NCI-H524 (cell line): Measurements from ENCODE around the gene CNTN1.

Experiments
- DNase-seq, 2 experiments: peaks; one replicate each; lab custom pipeline; 2025; lab: John Stamatoyannopoulos, UW

Gene CNTN1

DNA sequence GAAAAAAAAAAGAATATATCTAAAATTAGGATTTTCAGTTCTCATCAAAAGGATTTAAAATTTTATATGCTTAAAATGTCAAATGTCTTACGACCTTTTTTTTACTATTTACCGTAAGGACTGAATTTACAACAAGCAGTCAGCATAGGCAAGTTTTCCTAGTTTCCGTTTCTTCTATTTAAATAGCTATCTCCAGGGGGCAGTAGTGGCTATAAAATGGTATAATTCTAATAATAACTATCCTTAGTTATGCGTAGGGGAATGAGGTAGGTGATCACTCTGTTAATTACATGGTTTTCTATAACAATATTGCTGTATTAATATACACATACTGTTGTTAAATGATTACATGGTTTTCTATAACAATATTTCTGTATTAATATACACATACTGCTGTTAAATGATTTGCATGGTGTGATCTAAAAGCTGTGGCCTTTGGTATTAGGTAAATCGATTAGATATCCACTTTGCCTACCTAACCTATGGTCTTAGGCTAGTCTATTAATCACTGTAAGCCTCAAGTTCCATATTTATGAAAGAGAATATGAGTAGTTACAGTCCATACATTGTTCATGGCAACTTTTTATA, 278.2 kb downstream of the CNTN1 start:
- peak in 1 of 2 experiments; percentile 45 for DNase-seq

DNA sequence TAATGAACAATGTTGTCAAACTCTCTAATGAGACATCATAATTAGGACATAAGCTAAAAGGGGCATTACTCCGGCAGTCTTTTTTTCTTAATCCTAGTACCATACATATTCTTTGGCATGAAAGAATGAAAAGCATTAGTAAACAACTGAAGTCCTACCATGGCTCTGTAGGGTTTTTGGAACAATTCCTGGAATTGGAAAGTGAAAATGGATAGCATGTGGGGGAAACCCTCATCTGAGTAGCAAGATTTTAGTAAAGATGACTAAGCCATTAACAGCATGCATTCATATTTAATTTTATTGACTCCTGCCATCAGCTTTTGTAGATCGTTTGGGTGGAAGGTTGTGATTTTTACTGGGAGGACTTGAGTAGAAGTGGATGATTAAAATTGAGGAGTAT, 279.7 kb downstream of the CNTN1 start:
- DNase-seq, result no peak

DNA sequence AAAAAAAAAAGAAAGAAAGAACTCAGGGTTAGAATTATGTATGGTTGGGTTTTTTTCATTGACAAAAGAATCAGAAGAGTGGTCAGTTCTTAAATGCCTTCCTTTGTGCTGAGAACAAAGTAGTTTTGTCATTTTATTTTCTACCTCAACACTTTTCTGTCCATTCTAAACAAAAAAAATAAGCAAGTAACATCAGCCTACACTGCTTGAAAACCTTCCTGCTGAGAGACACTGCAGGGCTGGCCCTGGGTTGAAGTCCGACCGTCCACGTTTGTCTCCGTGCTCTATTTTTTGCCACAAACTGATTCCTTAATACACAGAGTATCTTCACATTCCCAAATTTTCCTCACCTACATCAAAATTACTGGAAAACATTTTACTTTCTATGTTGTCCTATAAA, 284.3 kb downstream of the CNTN1 start:
- no peak for DNase-seq

DNA sequence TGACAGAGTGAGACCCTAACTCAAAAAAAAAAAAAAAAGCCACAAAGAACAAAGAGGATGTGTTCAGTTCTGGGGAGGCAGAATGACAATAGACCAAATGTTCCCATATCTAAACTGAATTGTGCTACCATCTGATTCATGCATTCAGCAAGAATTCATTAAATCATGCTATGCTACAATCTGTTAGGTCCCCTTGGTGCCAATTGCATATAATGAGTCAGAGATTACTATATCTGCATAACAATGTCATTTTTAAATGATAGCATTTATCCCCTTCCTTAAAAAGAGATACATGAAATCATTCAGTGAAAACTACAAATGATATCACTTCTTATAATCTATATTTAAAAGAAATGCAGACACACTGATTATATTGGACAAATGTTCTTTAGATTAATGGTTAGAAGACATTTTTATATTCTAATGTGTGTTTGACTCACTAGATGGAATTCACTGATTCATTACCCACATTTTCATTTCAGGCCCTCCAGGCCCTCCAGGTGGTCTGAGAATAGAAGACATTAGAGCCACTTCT, 288.3 kb downstream of the CNTN1 start:
- no peak for DNase-seq

DNA sequence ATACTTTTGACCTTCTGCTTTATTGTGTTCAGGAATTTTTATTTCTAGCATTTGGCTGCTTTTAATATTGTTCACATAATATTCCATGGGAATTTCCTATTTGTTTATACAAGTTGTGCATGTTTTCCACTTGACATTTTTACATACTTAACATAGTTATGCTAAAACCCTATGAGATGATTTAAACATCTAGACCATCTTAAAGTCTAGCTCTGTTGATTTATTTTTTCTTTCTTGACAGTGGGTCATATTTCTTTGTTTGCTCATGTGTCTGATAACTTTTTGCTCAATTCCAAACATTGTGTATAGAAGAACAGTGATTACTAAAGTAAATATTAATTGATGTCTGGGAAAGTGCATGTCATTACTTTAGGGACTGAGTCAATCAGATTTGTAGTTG, 293.8 kb downstream of the CNTN1 start:
- DNase-seq, result no peak

DNA sequence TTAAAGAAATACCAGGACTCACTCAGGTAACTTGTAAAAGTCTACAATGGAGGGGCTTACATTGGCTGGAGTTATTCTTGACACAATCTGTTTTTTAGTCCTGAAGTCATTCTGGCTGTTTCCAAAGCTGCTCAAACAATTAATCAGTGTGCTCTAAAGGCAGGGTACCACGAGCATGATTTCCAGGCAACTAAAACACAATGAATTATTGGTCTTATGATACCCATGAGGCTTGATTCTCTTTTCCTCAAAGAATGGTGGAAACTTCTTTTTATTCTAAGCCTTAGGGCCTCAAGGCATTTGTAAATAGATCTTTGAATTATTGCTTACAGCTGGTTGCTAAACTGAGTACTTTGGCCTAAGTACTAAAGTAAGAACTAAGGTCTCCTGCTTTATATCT, 296.1 kb downstream of the CNTN1 start:
- no peak for DNase-seq

DNA sequence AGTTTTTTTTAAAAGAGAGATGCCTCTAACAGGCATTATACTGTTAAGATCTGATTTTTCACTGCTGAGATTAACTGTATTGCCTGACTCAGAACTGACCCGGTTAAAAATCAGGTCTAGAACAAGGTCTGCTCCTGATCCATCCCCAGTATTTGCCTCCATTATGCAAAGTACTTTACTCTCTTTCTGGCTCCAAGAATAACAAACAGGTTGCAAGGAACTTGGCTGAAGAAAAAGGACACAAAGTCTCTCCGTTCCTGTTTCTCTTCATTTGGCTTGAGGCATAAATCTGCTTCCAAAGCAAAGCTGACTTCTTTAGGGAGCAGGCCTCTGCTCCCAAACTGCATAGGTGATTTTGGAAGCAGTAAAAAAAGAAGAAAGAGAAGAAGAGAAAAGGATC, 296.6 kb downstream of the CNTN1 start:
- no peak for DNase-seq

DNA sequence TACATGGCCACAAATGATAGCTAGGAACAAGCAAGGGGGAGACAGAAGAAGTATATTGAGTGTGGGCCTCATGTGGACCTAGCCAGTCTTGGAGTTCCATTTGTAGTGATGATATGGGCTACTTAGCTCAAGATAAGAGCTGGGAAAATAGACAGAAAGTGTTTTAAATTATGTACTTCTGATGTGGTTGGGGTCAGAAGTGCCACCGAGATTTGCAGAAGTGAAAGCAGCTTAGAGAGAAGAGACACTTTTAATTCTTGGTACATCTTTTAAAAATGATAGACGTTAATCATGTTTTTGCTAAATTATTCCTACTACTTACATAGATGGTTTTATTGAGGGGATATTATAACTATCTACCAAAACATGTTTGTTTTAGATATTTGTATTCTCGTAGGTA, 297.5 kb downstream of the CNTN1 start:
- DNase-seq, result no peak

DNA sequence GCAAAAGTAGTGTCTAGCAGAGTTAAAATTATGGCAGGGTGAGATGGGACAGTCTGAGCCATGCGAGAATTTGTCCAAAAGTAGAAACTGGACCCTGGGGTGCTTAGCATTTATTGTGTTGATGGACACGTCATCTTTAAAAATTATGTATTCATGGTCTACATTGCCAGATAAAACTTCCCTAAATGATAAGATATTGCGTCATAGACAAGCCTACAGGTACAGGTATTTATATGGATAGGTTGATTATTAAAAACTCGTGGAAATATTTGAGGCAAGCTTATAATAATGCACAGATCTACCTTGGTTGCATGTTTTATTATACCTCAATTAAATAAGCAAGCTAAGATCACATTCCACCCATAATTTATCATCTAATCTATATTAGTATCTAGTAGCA, 299.9 kb downstream of the CNTN1 start:
- no peak for DNase-seq

DNA sequence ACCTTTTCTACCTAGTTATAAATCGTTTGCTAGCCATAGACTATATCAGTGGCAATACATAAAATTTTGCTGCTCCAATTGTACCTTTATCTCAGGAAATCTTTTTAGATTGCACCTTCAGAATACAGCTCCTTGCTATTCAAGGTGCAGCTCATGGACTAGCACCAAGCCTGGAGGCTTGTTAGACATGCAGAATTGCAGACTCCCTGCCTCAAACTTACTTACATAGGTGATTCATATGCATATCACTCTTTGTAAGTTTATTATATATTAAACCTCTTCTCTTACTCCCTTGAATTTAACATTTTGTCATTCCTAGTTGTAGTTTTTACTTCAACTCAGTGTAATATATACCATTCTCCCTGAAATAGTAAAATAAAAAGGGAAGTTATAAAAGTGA, 300.4 kb downstream of the CNTN1 start:
- DNase-seq, result no peak

DNA sequence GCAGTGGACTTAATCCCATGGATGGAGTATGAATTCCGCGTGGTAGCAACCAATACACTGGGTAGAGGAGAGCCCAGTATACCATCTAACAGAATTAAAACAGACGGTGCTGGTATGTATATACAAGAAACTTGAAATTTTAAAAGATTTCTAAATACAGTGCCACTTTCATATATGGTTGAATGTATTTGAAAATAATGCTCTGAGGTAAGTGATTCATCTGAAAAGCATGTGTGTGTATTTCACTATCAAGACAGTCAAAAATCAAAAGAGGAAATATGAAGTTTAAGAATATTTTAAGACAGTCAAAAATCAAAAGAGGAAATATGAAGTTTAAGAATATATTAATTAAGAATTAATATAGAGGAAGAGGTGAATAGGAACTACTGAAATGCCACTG, 300.9 kb downstream of the CNTN1 start:
- no peak for DNase-seq

DNA sequence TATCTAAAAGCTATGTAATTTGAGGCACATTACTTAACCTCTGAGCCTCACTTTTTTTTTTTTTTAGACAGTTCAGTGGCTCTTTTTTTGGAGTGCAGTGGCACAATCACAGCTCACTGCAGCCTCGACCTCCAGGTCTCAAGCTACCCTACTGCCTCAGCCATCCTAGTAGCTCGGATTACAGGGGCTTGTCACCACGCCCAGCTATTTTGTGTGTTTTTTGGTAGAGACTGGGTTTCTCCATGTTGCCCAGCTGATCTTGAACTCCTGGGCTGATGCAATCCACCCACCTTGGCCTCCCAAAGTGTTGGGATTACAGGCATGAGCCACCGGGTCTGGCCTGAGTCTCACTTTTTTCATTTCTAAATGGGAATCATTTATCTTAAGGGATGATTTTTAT, 303.9 kb downstream of the CNTN1 start:
- no peak for DNase-seq

DNA sequence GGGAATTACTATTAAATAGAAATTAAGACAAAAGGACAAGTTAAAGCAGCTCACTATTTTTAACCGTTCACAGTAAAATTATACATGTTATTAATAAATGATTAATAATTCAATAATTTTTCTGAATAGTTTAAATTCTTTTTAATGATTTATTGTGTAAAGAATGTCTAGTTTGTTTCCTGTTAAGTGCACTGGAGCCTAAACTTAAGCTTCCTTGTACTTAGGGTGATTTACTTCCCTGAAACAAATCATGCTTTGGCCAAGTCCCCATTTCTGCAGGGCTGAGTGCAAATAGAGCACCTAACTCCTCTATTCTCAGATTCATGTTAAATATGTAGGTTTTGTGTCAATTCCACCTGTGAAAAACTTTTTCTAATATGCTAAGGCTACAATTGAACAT, 307.0 kb downstream of the CNTN1 start:
- no peak for DNase-seq

DNA sequence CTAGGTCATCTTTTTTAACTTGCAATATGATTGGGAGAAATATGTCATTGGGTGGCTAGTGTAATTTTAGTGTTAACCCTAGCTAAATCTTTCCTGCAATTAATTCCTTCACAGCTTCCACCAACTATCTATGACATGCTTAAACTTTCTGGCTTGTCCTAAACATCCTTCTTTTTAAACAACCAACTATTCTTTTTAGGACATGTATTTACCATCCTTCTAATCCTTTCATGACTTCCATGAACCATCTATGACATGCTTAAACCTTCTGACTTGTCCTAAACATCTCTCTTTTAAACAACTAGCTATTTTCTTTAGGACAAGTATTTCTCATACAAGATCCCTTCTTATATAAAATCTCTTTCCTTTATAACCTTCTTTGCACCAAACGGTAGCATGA, 316.2 kb downstream of the CNTN1 start:
- no peak for DNase-seq

DNA sequence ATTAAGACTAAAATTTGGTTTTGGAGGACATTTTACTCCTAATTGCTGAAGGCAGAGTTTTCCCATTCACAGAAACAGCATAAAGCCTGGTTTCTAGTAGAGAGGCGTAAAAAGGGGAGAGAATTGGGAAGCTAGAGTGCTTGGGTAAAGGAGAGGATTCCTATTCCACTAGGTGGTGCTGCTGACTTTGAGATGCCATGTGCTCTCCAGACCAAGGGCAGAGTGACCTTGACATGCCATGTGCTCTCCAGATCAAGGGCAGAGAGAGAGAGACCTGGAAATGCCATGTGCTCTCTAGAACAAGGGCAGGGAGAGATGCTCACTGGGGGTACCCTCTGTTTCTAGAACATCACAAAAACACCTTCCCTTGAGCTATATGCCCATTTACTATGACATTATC, 319.7 kb downstream of the CNTN1 start:
- no peak for DNase-seq

DNA sequence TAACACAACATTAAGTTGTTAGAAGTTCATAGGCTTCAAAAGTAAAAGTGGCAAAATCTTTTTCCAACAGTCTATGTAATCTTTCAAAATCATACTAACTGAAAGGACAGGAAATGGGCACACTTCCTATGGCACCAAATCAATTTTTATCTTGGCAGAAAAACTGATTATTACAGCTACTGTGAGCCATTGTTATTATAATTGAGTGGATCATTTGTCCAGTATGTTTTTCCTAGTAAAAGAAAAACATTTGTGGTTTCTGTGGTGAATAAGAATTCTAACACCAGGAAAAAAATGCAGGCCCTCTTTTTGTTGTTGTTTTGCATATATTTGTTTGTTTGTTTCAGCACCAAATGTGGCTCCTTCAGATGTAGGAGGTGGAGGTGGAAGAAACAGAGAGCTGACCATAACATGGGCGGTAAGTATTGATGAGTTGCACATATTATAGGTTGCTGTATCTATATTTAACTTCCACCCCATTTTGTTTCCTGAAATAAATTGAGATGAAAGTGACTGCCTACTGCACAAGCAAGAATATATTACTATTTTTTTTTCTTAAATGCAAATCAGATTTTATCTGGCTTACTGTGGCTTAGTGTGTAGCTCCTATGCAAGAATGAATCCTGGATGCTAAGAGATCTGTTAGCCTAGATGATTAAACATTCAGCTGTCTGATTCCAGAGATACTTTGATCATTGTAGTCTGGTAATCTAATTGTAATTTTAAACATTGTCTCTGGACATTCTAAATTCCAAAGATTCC, 321.8 kb downstream of the CNTN1 start:
- no peak for DNase-seq

DNA sequence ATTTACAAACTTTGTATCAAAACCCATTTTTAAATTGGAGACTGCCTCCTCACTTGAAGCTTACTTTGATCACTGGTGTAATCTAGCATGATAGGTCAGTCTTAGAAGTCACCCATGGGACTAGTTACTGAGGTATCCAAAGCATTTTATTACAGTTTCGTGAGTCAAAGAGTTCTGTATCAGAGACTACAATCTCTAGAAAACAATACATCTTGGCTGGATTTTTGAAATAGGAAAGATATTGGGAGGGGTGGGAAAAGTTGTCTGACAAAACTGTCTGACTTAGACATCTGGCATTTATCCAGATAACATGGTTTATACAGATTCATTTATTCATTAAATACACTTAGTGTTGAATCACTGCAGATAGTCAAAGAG, 322.4 kb downstream of the CNTN1 start:
- DNase-seq, result no peak

DNA sequence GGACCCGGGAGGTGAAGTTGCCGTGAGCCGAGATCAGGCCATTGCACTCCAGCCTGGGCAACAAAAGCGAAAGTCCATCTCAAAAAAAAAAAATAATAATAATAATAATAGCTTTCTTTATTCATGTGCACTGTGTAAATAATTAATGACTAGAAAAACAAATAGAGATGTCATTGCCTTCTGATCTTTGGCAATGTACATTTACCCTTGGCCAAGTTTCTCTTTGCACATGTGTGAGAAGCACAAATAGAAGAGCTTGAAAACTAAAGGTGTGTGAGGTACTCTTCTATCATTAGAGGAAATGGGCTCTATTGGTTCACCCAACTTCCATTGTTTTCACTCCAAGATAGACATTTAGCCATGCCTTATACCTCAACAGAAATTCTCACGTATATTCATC, 325.8 kb downstream of the CNTN1 start:
- DNase-seq, result no peak

DNA sequence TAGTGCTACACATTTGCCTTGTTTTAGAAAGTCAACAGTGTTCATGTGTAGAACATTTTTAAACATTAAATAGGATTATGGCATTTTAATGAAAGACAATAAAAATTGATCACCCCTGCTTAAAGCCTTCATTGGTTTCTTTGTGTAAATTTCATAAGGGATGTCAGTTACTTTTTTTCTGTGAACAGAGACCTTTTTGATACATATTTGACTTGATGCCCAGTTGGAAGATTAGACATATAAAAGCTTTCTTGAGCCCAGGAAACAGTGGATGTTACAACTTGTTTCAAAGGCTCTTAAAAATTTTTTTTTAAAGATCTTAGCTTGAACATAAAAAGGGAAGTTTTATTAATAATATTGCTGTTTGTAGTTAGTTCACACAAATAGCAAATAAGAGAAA, 327.2 kb downstream of the CNTN1 start:
- no peak for DNase-seq

DNA sequence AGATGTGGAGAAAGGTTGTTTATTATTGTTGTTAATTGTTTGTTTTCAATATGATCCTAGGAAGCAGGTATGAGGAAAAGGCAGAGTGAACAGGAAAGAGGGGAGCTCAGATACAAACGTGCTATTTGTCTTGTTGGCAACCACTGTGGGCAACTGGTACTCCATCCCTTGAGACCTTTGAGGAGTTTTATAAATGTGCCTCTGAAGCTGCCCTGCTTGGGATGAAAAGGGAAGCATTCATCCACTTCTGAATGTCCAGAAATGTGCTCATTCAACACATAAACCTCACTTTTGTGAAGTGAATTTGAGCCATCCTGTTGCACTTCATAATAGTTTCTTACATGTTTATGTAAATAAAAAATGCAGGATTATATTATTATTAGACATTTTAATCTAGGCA, 331.6 kb downstream of the CNTN1 start:
- DNase-seq, result no peak

DNA sequence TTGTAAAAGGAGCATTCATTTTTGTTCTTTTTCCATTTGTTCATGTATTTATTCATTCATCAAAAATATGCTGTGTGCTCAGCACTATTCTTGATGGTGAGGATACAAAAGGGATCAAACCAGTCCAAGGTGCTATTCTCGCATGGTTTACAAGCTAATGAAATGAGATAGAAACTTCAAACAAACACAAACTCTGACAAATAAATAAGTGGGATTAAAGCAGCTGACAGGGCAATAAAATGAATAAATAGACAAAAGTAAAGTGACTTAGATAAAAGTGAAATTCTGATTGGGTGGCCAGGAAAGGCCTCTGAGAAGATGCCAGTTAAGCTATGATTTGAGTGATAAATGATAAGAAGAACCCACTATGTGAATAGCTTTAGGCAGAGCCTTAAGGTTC, 333.9 kb downstream of the CNTN1 start:
- no peak for DNase-seq

DNA sequence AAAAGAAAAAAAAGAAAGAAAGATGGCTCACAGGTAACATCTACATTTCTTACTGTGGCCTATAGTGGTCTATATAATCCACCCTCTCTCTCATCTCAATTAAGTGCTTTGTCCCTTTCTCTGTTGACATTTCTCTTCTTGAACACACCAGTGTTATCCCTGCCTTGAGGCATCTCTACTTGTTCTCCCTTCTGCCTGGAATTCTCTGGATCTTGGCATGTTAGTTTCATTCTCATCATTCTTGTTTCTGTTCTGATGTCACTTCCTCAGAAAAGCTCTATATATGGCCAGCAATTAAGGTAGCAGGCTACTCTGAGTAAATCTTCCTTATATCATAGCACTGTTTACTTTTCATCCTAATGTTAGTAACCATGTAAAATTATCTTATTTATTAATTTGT, 340.1 kb downstream of the CNTN1 start:
- no peak for DNase-seq

DNA sequence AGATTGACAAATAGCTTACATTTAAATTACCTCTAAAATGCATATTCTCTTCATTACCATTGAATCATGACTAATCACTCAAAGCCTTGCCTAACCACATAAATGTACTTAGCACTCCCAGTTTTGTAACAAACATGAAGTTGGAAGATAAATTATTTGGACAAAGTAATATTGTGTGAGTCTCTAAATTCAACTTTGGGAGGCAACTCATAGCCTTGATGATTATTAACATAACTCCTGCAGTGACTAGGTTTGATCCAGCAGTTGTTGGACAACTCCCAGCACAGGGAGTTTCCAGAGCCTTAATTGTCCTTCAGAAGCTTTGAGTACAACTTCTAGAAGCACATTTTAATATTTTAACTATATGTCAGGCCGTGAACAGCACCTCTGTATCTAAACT, 342.4 kb downstream of the CNTN1 start:
- no peak for DNase-seq

DNA sequence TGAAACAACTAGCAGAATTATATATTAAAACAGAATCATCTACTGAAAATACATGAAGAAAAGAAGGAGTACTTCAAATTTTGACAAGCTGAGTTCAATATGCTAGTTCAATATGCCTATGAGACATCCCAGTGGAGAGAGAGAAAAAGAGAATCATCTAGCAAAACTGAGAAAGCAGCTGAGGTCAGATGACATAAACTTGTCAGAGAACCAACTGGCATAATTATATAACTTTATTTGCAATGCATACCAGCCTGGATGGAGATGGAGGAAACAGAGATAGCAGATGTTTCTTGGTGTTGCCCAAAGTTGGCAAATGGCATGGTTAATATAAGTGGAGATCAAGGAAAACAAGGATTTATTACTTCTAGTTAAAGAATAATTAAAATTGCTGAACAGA, 347.2 kb downstream of the CNTN1 start:
- no peak for DNase-seq
